NCI-H146 treated with DMSO at 0.1 percent for 48 hours (cell line): ENCODE results near the gene FAM89B.
"Not testable (repeated sequence)": the region's sequence is repeated elsewhere in the genome, so short reads cannot be mapped to it uniquely, and the experiment has no call there.

Experiments used
- DNase-seq: peaks from one replicate; lab custom pipeline; 2025; ENCODE audit not compliant: unreplicated experiment; lab: John Stamatoyannopoulos, UW

FAM89B gene

GRCh38 chr11:65556470-65557279 lies 15.7 kb upstream of the FAM89B start:
- DNase-seq: no peak

DNA sequence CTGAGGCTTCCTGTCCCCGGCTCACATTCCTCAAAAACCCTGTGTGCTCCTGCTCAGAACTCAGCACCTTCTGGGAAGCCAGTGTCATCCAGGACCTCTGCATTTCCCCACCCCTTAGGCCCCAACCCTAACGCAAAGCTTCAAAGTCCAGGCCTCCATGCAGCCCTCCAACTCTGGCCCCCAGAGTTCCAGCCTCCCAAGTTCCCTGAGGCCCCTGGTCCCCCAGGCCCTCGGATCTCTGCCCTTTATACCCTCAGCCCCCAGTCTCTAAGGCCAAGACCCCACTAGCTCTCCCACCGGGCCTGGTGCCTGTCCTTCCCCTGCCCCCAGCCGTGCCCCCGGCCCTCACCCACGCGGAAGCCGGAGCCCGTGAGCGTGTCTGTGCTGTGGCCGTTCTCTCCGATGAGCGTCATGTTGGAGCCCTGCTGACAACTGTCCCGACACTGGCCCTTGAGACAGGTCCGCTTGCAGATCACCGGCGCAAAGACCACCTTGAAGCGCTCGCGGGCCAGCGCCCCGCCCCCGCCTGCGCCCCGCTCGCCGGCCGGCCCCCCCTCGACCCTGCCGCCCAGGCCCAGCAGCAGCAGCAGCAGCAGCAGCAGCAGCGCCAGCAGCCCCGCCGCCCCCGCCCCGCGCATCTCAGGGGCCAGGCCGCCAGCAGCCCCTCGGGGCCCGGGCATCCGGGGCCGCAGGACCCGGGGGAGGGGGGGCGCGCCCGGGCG lies 14.9 kb upstream of the FAM89B start:
- no peak for DNase-seq

DNA sequence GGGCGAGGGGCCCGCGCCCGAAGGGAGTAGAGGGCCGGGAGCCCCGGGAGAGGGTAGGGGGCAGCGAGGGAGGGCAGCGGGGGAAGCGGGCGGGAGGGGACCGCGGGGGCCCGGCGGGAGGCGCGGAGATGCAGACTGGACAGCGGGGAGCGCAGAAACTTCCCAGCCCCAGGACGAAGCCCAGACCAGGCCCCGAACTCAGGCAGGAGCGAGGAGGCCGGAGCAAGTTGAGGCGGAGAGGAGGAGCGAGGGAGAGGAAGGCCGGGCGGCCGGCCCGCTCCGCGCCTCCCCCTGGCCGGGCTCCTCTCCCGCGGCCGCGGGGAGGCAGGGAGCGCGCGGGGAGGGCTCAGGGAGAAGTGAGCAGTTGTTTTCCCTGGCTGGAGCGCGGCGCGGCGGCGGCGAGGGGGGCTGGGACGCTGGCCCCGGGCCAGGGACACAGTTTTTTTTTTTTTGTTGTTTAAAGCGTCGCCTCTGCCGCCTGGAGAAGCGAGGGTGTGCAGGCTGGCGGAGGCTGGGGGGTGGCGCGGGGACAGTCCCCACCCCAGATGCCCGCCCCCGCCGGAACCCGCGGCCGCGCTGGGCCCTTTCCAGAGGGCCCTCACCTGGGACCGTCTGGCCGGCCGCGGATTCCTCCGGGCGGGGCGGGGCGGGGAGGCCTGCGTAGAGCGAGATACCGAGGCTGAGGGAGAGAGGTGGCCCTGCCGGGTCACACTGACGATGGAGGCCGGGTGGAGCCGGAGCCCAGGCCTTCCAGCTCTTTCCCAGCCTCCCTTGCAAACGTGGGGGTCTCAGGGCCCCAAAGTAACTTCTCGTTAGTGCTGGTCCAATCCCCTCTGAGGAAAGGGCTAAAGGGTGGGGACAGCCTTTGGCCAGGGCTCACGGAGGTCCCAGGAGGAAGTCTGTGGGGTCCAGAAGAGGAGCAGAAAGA lies 14.1 kb upstream of the FAM89B start, which contains the start of gene LTBP3:
TSS of gene LTBP3 (minus strand) at position 358 of the 928 bp plus-strand sequence. CDS start 400 bp downstream, outside the sequence.
- DNase-seq: peak; percentile 52

GRCh38 chr11:65558930-65559509 lies 13.3 kb upstream of the FAM89B start:
- no peak for DNase-seq

GRCh38 chr11:65559535-65559934 lies 12.8 kb upstream of the FAM89B start:
- DNase-seq: no peak

DNA sequence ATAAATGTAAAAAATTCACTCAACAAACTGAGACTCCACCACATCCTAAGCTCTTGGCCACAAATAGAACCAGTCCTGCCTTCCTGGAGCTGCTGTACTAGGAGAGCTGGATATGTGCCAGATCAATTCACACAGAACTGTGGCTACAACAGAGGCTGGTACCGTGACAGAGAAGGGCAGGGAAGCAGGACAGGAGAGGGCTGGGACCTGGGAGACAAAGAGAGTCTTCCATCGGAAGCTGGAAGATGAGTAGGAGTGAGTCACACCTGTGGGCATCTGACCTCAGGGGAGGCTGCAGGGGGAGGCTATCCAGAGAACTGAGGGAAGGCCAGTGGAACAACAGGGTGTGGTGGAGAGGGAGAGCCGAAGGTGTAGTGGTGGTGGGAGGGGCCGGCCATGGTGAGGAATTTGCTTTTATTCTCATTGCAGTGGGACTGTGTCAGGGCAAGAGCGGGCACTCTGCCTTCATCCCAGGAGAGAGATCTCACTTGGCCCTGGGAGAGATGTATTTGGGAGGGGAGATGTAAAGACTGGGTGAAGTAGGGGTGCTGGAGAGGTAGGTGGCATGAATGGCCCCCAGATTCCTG lies 12.3 kb upstream of the FAM89B start:
- DNase-seq: no peak

GRCh38 chr11:65560555-65561418 lies 11.6 kb upstream of the FAM89B start:
- DNase-seq: peak; percentile 38

- no peak for DNase-seq
Measured at GRCh38 chr11:65562020-65562419, 10.3 kb upstream of the FAM89B start.

GRCh38 chr11:65562788-65563187 lies 9.6 kb upstream of the FAM89B start:
- no peak for DNase-seq

- no peak for DNase-seq
Measured at GRCh38 chr11:65563601-65564000, 8.7 kb upstream of the FAM89B start.

DNA sequence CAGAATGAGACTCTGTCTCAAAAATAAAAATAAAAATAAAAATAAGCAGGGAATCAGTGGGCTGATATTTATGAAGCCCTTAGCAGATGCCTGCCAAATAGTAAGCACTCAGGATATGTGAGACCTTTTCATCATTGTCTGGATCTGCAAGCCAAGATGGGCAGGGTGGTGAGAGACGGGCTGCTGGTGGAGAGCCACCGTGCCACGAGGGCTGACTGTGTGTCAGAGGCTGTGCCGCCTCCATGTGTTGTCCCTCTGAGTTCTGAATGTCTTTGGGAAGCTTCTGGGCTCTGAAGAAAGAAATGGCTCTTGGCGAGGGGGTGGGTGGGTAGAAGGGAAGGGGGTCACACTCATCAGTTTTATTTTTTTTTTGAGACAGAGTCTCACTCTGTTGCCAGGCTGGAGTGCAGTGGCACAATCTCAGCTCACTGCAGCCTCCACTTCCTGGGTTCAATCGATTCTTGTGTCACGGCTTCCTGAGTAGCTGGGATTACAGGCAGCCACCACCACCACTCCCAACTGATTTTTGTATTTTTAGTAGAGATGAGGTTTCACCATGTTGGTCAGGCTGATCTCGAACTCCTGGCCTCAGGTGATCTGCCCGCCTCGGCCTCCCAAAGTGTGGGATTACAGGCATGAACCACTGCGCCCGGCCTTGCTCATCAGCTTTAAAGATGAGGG lies 7.3 kb upstream of the FAM89B start:
- not testable (repeated sequence) for DNase-seq

- no peak for DNase-seq
Measured at GRCh38 chr11:65565624-65566453, 6.5 kb upstream of the FAM89B start.

GRCh38 chr11:65569164-65569972 lies 3.0 kb upstream of the FAM89B start:
- DNase-seq: no peak

GRCh38 chr11:65569973-65570918 lies 2.1 kb upstream of the FAM89B start, which contains the start of gene ZNRD2:
Gene ZNRD2 (plus strand): TSS chr11:65570477. CDS start chr11:65570492, 15 bp downstream.
- peak; percentile 83 for DNase-seq

- no peak for DNase-seq
Measured at GRCh38 chr11:65571420-65571819, 918 bp upstream of the FAM89B start.

- peak; percentile 14 for DNase-seq
Measured at GRCh38 chr11:65571940-65572339, 398 bp upstream of the FAM89B start.
